Neural cell (in vitro differentiated cells): ENCODE results near the gene DDC. TPM values are rescaled to one million over a fixed set of nuclear protein-coding genes. Genes with fewer than 3 reads are reported as not detected.

Experiments used
- H2AFZ ChIP-seq: fragments of 200-600, 300-800 bp; sonication (generic), shearing (Covaris generic); 2 replicates; pipeline ENCODE4 v1.6.0; 2014; ENCODE audit warnings: low read depth, mild to moderate bottlenecking, antibody characterized with exemption, low read length, moderate library complexity
- H3F3A ChIP-seq: fragments of 200-600 bp; shearing (Covaris generic); 2 replicates; pipeline ENCODE4 v1.6.1; 2016; ENCODE audit warnings: mild to moderate bottlenecking, moderate library complexity, mixed read lengths, antibody characterized with exemption, low read length; ENCODE audit not compliant: insufficient read depth, poor library complexity, severe bottlenecking
- H3K27ac ChIP-seq: fragments of 200-600, 300-800 bp; sonication (generic), shearing (Covaris generic); 2 replicates; pipeline ENCODE4 v1.5.1; 2014; ENCODE audit warnings: mild to moderate bottlenecking, low read length, moderate library complexity
- H3K27me3 ChIP-seq: fragments of 300-800, 200-600 bp; sonication (generic), shearing (Covaris generic); 2 replicates; pipeline ENCODE4 v1.6.0; 2014; ENCODE audit warnings: mild to moderate bottlenecking, low read depth, low read length, moderate library complexity; ENCODE audit not compliant: insufficient read depth
- H3K36me3 ChIP-seq: fragments of 300-800, 200-600 bp; sonication (generic), shearing (Covaris generic); 2 replicates; pipeline ENCODE4 v1.5.1; 2014; ENCODE audit warnings: mild to moderate bottlenecking, antibody characterized with exemption, low read length, moderate library complexity; ENCODE audit not compliant: insufficient read depth
- H3K4me2 ChIP-seq: fragments of 300-800, 200-600 bp; sonication (generic), shearing (Covaris generic); 2 replicates; pipeline ENCODE4 v1.6.0; 2014; ENCODE audit warnings: mild to moderate bottlenecking, low read length
- H3K4me3 ChIP-seq: fragments of 300-800, 200-600 bp; sonication (generic), shearing (Covaris generic); 2 replicates; pipeline ENCODE4 v1.5.1; 2014; ENCODE audit warnings: mild to moderate bottlenecking, low read length, moderate library complexity
- H3K79me2 ChIP-seq: fragments of 200-600 bp; shearing (Covaris generic); replicated peaks from 2 replicates; pipeline ENCODE4 v1.6.0; 2014; ENCODE audit warnings: mild to moderate bottlenecking, low read length, moderate library complexity; ENCODE audit not compliant: insufficient read depth
- H3K9ac ChIP-seq: fragments of 300-800, 200-600 bp; sonication (generic), shearing (Covaris generic); 2 replicates; pipeline ENCODE4 v1.6.1; 2016; ENCODE audit warnings: mild to moderate bottlenecking, low read length, mixed read lengths
- H3K9me2 ChIP-seq: fragments of 200-600 bp; shearing (Covaris generic); 2 replicates; pipeline ENCODE4 v1.6.1; 2016; ENCODE audit warnings: mild to moderate bottlenecking, low read length, mixed read lengths; ENCODE audit not compliant: insufficient read depth
- H3K9me3 ChIP-seq: fragments of 200-600, 300-800 bp; sonication (generic), shearing (Covaris generic); 2 replicates; pipeline ENCODE4 v1.6.1; 2016; ENCODE audit warnings: mild to moderate bottlenecking, mixed run types, low read length, moderate library complexity, mixed read lengths
- H4K20me1 ChIP-seq: fragments of 200-600 bp; shearing (Covaris generic); 2 replicates; pipeline ENCODE4 v1.6.1; 2016; ENCODE audit warnings: mild to moderate bottlenecking, mixed run types; ENCODE audit not compliant: insufficient read depth
- CTCF ChIP-seq: fragments of 450-650 bp; IDR thresholded peaks from 2 replicates; pipeline ENCODE4 v1.5.1; 2014; ENCODE audit warnings: antibody characterized with exemption, mild to moderate bottlenecking, moderate library complexity; ENCODE audit not compliant: poor library complexity, severe bottlenecking
- EP300 ChIP-seq: fragments of 450-650 bp; conservative IDR thresholded peaks from 2 replicates; pipeline ENCODE4 v1.6.1; 2014; ENCODE audit warnings: antibody characterized with exemption, mild to moderate bottlenecking, moderate library complexity; ENCODE audit not compliant: poor library complexity, severe bottlenecking
- EZH2 ChIP-seq: fragments of 200-600, 300-800 bp; shearing (Covaris generic), sonication (generic); IDR thresholded peaks from 2 replicates; pipeline ENCODE4 v1.6.1; 2014; ENCODE audit warnings: antibody characterized with exemption, low read length, borderline replicate concordance, mild to moderate bottlenecking; ENCODE audit not compliant: insufficient read depth, poor library complexity, severe bottlenecking
- MXI1 ChIP-seq: fragments of 450-650 bp; conservative IDR thresholded peaks from 2 replicates; pipeline ENCODE4 v1.6.1; 2014; ENCODE audit warnings: antibody characterized with exemption, mild to moderate bottlenecking; ENCODE audit not compliant: poor library complexity, severe bottlenecking
- POLR2AphosphoS5 ChIP-seq: IDR thresholded peaks from 2 replicates; pipeline ENCODE4 v1.6.1; 2012
- RAD21 ChIP-seq: fragments of 450-650 bp; conservative IDR thresholded peaks from 2 replicates; pipeline ENCODE4 v1.6.1; 2014; ENCODE audit warnings: antibody characterized with exemption, mild to moderate bottlenecking, moderate library complexity
- REST ChIP-seq: IDR thresholded peaks from 2 replicates; pipeline ENCODE4 v1.6.1; 2012; ENCODE audit warnings: borderline replicate concordance
- SMC3 ChIP-seq: fragments of 450-650 bp; conservative IDR thresholded peaks from 2 replicates; pipeline ENCODE4 v1.6.1; 2014; ENCODE audit warnings: antibody characterized with exemption, mild to moderate bottlenecking, moderate library complexity; ENCODE audit not compliant: poor library complexity
- TAF1 ChIP-seq: IDR thresholded peaks from 2 replicates; pipeline ENCODE4 v1.6.1; 2012; ENCODE audit warnings: low read depth
- polyA plus RNA-seq: library from polyadenylated mRNA; depleted of rRNA; stranded (reverse); fragments of >200 nt; gene quantifications from 2 replicates; pipeline ENCODE4 v1.2.3, GENCODE V29; 2014

The DDC gene
- polyA plus RNA-seq, 1 donor from 2014 or later: 42.9 TPM

GRCh38 chr7:50608196-50608906 lies 43.1 kb upstream of the DDC start:
- H3K27me3 ChIP-seq: no peaks in the 10 kb centered on the region
- no peak overlapping the region for H2AFZ ChIP-seq
- H3F3A ChIP-seq: no peaks in the 10 kb centered on the region
- H3K9ac ChIP-seq: no peak overlapping the region
- H3K9me3 ChIP-seq: no peaks in the 10 kb centered on the region
- H3K4me3 ChIP-seq: no peak overlapping the region
- H4K20me1 ChIP-seq: no peaks in the 10 kb centered on the region
- peaks cover 4% of the 10 kb centered on the region for H3K36me3 ChIP-seq
- no peak overlapping the region for H3K27ac ChIP-seq
- TF ChIP-seq MXI1 (no peak), CTCF (no peak), EZH2 (no peak), TAF1 (no peak), EP300 (no peak), POLR2AphosphoS5 (no peak), RAD21 (no peak), SMC3 (no peak), REST (no peak)
- no peaks in the 10 kb centered on the region for H3K79me2 ChIP-seq
- no peaks in the 10 kb centered on the region for H3K9me2 ChIP-seq
- H3K4me2 ChIP-seq: no peak overlapping the region

- H3K79me2 ChIP-seq: no peaks in the 10 kb centered on the region
- H3K36me3 ChIP-seq: peaks cover 4% of the 10 kb centered on the region
- H3K9me2 ChIP-seq: no peaks in the 10 kb centered on the region
- H4K20me1 ChIP-seq: no peaks in the 10 kb centered on the region
- no peak overlapping the region for H3K27ac ChIP-seq
- H3K27me3 ChIP-seq: no peaks in the 10 kb centered on the region
- no peak overlapping the region for H3K4me2 ChIP-seq
- H3K9me3 ChIP-seq: no peaks in the 10 kb centered on the region
- no peaks in the 10 kb centered on the region for H3F3A ChIP-seq
- H3K9ac ChIP-seq: no peak overlapping the region
- H3K4me3 ChIP-seq: no peak overlapping the region
- no peak overlapping the region for H2AFZ ChIP-seq
- TF ChIP-seq EP300: no peak
- no peak for TF ChIP-seq TAF1
- TF ChIP-seq RAD21: no peak
- no peak for TF ChIP-seq REST
- no peak for TF ChIP-seq SMC3
- TF ChIP-seq POLR2AphosphoS5: no peak
- TF ChIP-seq CTCF: no peak
- TF ChIP-seq EZH2: no peak
- TF ChIP-seq MXI1: no peak
Measured at GRCh38 chr7:50607524-50608125, 42.4 kb upstream of the DDC start.
